Coronary artery (tissue), 2 donors: Measurements from ENCODE around the gene MLNR.
A peak's percentile ranks its signal among the peaks of the same experiment; 100 is the strongest.

ENCODE experiments used
- DNase-seq: peaks from one replicate; pipeline ENCODE4 v3.0.0-alpha.2; 2017; ENCODE audit warnings: low spot score
- H3K27ac ChIP-seq, 2 donors: fragments of 200-600 bp; sonication (generic); one replicate each; pipeline ENCODE4 v1.5.1; 2016 to 2019
- H3K4me3 ChIP-seq: fragments of 200-600 bp; sonication (generic); 2 replicates; pipeline ENCODE4 v1.5.1; 2016; ENCODE audit warnings: mild to moderate bottlenecking, moderate library complexity
- TF ChIP-seq, protein P1 (sequence below): fragments of 200-600 bp; sonication (generic); IDR thresholded peaks from one replicate; pipeline ENCODE4 v1.5.1; 2019; ENCODE audit warnings: antibody characterized with exemption

MLNR gene

DNA sequence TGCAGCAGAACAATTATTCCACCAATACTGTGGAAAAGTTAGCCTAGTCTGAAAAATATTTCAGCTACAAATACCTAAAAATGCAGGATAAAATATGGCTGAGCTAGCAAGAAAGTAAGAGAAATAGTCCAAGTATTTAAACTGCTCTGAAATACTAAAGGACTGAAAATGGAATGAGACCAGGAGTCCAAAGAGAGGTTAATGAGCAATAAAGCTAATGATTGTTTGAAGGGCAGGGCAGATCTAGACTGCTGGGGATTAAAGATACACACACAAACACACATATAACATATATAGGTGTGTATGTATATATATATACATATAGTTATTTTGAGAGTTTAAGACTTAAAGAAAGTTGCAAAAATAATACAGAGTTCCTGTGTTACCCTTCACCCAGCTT, 25.0 kb downstream of the MLNR start:
- TF ChIP-seq, protein P1, sequence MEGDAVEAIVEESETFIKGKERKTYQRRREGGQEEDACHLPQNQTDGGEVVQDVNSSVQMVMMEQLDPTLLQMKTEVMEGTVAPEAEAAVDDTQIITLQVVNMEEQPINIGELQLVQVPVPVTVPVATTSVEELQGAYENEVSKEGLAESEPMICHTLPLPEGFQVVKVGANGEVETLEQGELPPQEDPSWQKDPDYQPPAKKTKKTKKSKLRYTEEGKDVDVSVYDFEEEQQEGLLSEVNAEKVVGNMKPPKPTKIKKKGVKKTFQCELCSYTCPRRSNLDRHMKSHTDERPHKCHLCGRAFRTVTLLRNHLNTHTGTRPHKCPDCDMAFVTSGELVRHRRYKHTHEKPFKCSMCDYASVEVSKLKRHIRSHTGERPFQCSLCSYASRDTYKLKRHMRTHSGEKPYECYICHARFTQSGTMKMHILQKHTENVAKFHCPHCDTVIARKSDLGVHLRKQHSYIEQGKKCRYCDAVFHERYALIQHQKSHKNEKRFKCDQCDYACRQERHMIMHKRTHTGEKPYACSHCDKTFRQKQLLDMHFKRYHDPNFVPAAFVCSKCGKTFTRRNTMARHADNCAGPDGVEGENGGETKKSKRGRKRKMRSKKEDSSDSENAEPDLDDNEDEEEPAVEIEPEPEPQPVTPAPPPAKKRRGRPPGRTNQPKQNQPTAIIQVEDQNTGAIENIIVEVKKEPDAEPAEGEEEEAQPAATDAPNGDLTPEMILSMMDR, result no peak
- DNase-seq, result no peak
- Histone ChIP-seq H3K4me3 (no peak overlapping the region), H3K27ac (no peak overlapping the region)

DNA sequence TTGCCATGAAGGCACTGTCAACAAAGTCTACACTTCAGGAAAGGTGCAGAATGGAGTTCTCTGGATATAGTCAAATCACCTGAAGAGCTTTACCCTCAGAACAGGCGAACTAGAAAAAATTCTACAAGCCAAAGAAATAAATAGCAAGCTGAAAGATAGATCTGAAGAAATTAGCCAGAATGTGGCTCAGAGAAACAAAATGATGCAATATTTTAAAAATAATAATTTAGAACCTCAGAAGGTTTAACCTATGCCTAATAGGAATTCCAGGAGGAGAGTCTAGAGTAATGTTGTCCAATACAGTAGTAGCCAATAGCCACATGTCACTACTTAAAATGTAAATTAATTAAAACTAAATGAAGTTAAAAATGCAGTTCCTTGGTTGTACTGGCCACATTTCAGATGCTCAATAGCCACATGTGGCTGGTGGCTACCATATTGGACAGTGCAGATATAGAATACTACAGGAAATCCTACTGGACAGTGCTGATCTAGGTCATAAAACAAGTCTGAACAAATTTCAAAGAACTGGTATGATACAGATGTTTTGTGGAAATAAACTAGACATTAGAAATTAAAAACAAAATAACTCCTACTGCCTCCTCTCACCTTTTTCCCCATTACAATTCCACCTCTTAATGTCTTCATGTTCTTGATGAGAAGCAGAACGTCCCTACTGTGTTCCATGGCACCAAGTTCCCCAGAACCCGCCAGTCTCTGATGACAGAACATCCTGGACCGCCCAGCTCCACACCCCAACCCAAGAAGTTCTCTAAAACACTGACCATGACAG, 26.9 kb downstream of the MLNR start:
- no peak for DNase-seq
- H3K27ac ChIP-seq, result peak overlapping the region; percentile 89 to 94

DNA sequence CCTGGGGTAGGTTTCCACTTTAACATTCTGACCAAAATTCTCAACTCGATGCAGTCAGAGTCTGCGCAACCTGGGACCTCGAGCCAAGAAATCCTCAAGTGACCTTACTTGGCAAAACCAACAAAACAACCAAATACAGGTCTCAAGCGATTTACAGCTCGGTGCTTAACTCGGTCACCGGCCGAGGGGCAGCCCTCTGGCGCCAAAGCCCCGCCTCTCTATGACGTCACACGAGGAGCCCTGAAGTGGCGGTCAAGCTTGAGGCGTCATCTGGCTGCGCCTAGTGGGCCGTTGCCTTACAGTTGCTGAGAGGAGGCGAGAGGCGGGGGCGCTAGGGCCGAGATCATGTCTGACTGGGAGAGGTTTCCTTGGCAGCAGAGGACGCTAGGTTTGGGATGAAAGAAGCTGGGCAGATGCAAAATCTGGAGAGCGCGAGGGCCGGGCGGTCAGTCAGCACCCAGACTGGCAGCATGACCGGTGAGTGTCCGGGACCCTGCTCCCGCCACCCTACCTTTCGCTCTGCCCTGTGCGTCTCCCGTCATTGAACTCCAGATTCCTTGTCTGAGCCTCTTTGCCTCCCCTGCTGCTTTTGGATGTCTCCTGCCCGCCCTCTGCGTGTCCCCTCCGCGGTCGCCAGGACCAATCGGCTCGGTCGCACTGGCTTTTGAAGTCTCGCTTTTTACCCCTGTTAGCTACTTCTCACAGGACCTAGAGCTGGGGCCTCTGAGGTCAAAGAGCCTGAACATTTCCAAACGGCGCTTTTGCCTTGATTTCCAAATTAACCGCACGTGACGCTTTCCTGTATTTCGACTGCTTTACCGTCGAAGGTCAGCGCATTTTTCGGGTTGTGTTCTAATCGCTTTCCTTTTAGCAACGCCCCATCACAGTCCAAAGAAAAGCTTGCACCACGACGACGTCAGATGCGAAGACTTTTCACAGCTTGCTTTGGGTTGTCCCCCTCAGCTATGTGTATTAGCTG, 27.8 kb downstream of the MLNR start, which contains the start of gene CDADC1:
CDADC1 (plus strand) TSS at position 283 of the 979 bp plus-strand sequence; CDS start at position 396, 113 bp downstream.
- TF ChIP-seq, protein P1, result no peak
- Histone ChIP-seq H3K4me3 (peak within 1 kb of the TSS; percentile 84), H3K27ac (peak within 1 kb of the TSS; percentile 89 to 94)
- peak; percentile 99 for DNase-seq

More for the DNA sequence above, 26.9 kb downstream of the MLNR start:
- TF ChIP-seq, protein P1, result no peak
- H3K4me3 ChIP-seq, result peak overlapping the region; percentile 84

DNA sequence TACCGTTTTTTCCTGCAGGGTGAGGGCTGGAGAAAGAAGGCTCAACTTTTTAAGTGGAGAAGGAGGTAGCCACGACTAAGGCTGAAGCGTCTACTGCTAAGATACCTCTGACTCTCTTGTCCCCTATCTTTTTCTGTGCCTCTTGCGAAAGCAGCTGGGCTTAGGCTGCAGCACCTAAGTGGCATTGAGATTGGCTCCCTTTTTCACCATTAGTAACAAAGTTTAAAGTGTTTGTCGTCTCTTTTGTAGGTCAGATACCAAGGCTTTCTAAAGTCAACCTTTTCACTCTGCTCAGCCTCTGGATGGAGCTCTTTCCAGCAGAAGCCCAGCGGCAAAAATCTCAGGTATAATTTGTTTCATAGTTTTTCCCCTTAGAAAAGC, 28.5 kb downstream of the MLNR start:
- TF ChIP-seq, protein P1, result no peak
- no peak for DNase-seq

DNA sequence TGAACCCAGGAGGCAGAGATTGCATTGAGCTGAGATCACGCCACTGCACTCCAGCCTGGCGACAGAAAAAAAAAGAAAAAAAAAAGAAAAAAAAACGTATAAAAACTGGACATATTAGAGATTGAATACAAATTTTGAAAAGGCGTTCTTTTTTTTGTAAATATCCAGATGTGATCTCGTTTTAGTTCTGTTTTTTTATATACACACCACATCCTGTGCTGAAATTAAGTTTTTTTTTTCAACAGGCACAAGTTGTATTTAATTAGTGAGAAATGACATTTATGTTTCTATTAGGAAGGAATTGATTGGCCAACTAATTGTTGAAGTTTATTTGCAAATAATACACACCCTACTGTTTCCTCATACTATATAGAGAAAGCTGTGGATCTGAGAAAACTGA, 31.2 kb downstream of the MLNR start:
- Histone ChIP-seq H3K4me3 (no peak overlapping the region), H3K27ac (no peak overlapping the region)
- TF ChIP-seq, protein P1, result no peak
- DNase-seq, result no peak

More for the DNA sequence above, 28.5 kb downstream of the MLNR start:
- H3K4me3 ChIP-seq, result peak overlapping the region; percentile 84
- peak overlapping the region; percentile 89 to 94 for H3K27ac ChIP-seq

DNA sequence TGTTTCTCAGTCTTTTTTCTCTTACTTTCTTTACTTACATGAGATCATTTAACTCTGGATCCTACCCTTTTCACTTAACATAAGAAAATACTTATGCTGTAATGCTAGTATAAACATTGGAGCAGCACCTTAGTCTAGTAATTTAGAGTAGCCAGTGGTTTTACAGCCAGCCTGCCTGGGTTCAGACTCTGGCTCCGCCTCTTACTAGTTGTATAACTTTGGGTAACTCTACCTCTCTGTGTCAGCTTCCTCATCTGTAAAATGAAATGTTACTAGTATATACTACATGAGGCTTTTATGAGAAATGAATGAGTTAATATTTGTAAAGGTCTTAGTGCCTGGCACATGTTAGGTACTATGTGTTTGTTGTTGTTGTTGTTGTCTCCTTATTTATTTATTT, 33.2 kb downstream of the MLNR start:
- H3K4me3 ChIP-seq, result no peak overlapping the region
- DNase-seq, result no peak
- TF ChIP-seq, protein P1, result no peak
- H3K27ac ChIP-seq, result no peak overlapping the region
